CD4-positive, alpha-beta T cell (primary cell): ENCODE measurements around the gene NAV2. TPM values are rescaled to one million over a fixed set of nuclear protein-coding genes. Genes with fewer than 3 reads are reported as not detected.

ENCODE experiments used
- ATAC-seq: fragments of 200-7000 bp; cut with Tn5 transposase; one replicate; pipeline ENCODE4 v1.10.0; 2022; ENCODE audit warnings: mild to moderate bottlenecking; ENCODE audit not compliant: poor library complexity
- CTCF ChIA-PET: fragments of 350-600 bp; sonication (Branson Sonifier 250); formaldehyde crosslinking; loops from one replicate; lab custom pipeline; 2021; ENCODE audit warnings: antibody characterized with exemption, inconsistent platforms; lab: Charles Lee
- POLR2A ChIA-PET: fragments of 350-600 bp; sonication (Branson Sonifier 250); formaldehyde crosslinking; loops from one replicate; lab custom pipeline; 2021; ENCODE audit warnings: antibody characterized with exemption, inconsistent platforms; lab: Charles Lee
- DNase-seq, 14 experiments: peaks; one replicate each; pipeline ENCODE4 v3.0.0-alpha.2; 2013 to 2020; ENCODE audit warnings: mixed read lengths in 2 of 14
- H3K27ac ChIP-seq, 2 donors: one replicate each; pipeline versions ENCODE4 v1.5.1 to v1.7.0; 2013; ENCODE audit warnings: low read length in 2 of 2, low read depth in 1 of 2, mild to moderate bottlenecking in 1 of 2
- H3K27me3 ChIP-seq, 2 experiments: 1 replicate in 1 of 2; 2 replicates in 1 of 2; pipeline versions ENCODE4 v1.6.1 to v1.7.0; 2013; ENCODE audit warnings: low read length in 2 of 2, control low read depth in 1 of 2, mild to moderate bottlenecking in 1 of 2, moderate library complexity in 1 of 2; ENCODE audit not compliant: insufficient read depth in 2 of 2, control insufficient read depth in 1 of 2
- H3K36me3 ChIP-seq: one replicate; pipeline ENCODE4 v1.6.1; 2013; ENCODE audit warnings: low read length, control low read depth; ENCODE audit not compliant: insufficient read depth
- H3K4me1 ChIP-seq: one replicate; pipeline ENCODE4 v1.6.1; 2013; ENCODE audit warnings: low read length, control low read depth; ENCODE audit not compliant: insufficient read depth
- H3K4me3 ChIP-seq: one replicate; pipeline ENCODE4 v1.5.1; 2013; ENCODE audit warnings: mild to moderate bottlenecking, low read length, moderate library complexity
- H3K9me3 ChIP-seq, 2 experiments: 1 replicate in 1 of 2; 2 replicates in 1 of 2; pipeline versions ENCODE4 v1.6.1 to v1.7.0; 2013; ENCODE audit warnings: low read length in 2 of 2, mild to moderate bottlenecking in 2 of 2, control low read depth in 1 of 2, moderate library complexity in 1 of 2; ENCODE audit not compliant: control insufficient read depth in 1 of 2, insufficient read depth in 1 of 2
- H3K27ac Mint-ChIP-seq: one replicate; pipeline ENCODE4 v1.8.0; 2020; ENCODE audit warnings: mixed read lengths
- H3K27me3 Mint-ChIP-seq: one replicate; pipeline ENCODE4 v1.8.0; 2021; ENCODE audit warnings: mixed read lengths
- H3K36me3 Mint-ChIP-seq: one replicate; pipeline ENCODE4 v1.8.0; 2021; ENCODE audit warnings: low read depth, mixed read lengths
- H3K4me1 Mint-ChIP-seq: one replicate; pipeline ENCODE4 v1.8.0; 2021; ENCODE audit warnings: low read depth, mixed read lengths
- H3K4me3 Mint-ChIP-seq: one replicate; pipeline ENCODE4 v1.8.0; 2020; ENCODE audit warnings: mild to moderate bottlenecking, mixed read lengths
- H3K9me3 Mint-ChIP-seq: one replicate; pipeline ENCODE4 v1.8.0; 2020; ENCODE audit warnings: mixed read lengths
- CTCF ChIP-seq: fragments of 200-600 bp; IDR thresholded peaks from one replicate; pipeline ENCODE4 v1.8.0; 2022; ENCODE audit warnings: antibody characterized with exemption, mild to moderate bottlenecking
- intact Hi-C, 2 experiments: fragments of 100-400 bp; cut with DNase I in 1 of 2; cut with micrococcal nuclease in 1 of 2; formaldehyde crosslinking; loops; one replicate each; pipeline versions ENCODE4 v1.15.1 to v1.9.0; 2023 to 2025; cut with DNase I, micrococcal nuclease
- total RNA-seq, 174 experiments: library from RNA in 2 of 174; stranded (reverse) in 2 of 174; gene quantifications; one replicate each; pipeline ENCODE4 v1.2.3 and lab custom pipeline; 2021 to 2026

Gene NAV2
- total RNA-seq, 2 experiments from 2014 or later: 0.55 to 0.64 TPM

GRCh38 chr11:20137637-20138036 is 425.0 kb downstream of the NAV2 start:
- H3K4me3 Mint-ChIP-seq: no peak overlapping the region
- CTCF ChIA-PET: no interaction called here
- Histone ChIP-seq H3K4me3 (no peak overlapping the region), H3K27ac (no peak overlapping the region), H3K9me3 (no peaks in the 10 kb centered on the region), H3K36me3 (no peaks in the 10 kb centered on the region), H3K27me3 (peaks cover 18 to 23% of the 10 kb centered on the region in 2 experiments), H3K4me1 (peaks cover under 1% of the 10 kb centered on the region)
- peaks cover under 1% of the 10 kb centered on the region for H3K4me1 Mint-ChIP-seq
- ATAC-seq (no peak), DNase-seq (no peak)
- H3K27me3 Mint-ChIP-seq: peaks cover 73% of the 10 kb centered on the region
- no peaks in the 10 kb centered on the region for H3K36me3 Mint-ChIP-seq
- POLR2A ChIA-PET: no interaction called here
- intact Hi-C loops: no loop called here
- TF ChIP-seq CTCF: no peak
- no peaks in the 10 kb centered on the region for H3K9me3 Mint-ChIP-seq
- H3K27ac Mint-ChIP-seq: no peak overlapping the region

GRCh38 chr11:20138707-20139106 is 426.1 kb downstream of the NAV2 start:
- H3K27ac Mint-ChIP-seq: no peak overlapping the region
- H3K9me3 Mint-ChIP-seq: no peaks in the 10 kb centered on the region
- intact Hi-C loops: no loop called here
- no peak for DNase-seq
- peaks cover 71% of the 10 kb centered on the region for H3K27me3 Mint-ChIP-seq
- no peak for TF ChIP-seq CTCF
- H3K4me1 Mint-ChIP-seq: no peaks in the 10 kb centered on the region
- H3K27ac ChIP-seq: no peak overlapping the region
- CTCF ChIA-PET: no interaction called here
- H3K36me3 ChIP-seq: no peaks in the 10 kb centered on the region
- no peaks in the 10 kb centered on the region for H3K9me3 ChIP-seq
- H3K4me3 Mint-ChIP-seq: no peak overlapping the region
- peaks cover 12 to 22% of the 10 kb centered on the region in 2 experiments for H3K27me3 ChIP-seq
- H3K36me3 Mint-ChIP-seq: no peaks in the 10 kb centered on the region
- H3K4me1 ChIP-seq: no peaks in the 10 kb centered on the region
- no peak for ATAC-seq
- no peak overlapping the region for H3K4me3 ChIP-seq
- POLR2A ChIA-PET: no interaction called here

- ChIA-PET CTCF (interaction anchor here (1.6 kb wide), 1 partner anchor 22 kb away, joined by 7 read pairs; no protein-coding TSS in a partner anchor), POLR2A (no interaction called here)
- peaks cover 30% of the 10 kb centered on the region for H3K4me1 ChIP-seq
- no peak for TF ChIP-seq CTCF
- peaks cover 0 to 25% of the 10 kb centered on the region in 2 experiments for H3K9me3 ChIP-seq
- no peaks in the 10 kb centered on the region for H3K36me3 ChIP-seq
- Mint-ChIP-seq H3K27ac (no peak overlapping the region), H3K4me3 (no peak overlapping the region), H3K4me1 (peaks cover 32% of the 10 kb centered on the region), H3K27me3 (peaks cover 47% of the 10 kb centered on the region), H3K36me3 (no peaks in the 10 kb centered on the region), H3K9me3 (no peaks in the 10 kb centered on the region)
- no peak for DNase-seq
- intact Hi-C loops: no loop called here
- no peak overlapping the region for H3K4me3 ChIP-seq
- H3K27me3 ChIP-seq: peaks cover 32 to 34% of the 10 kb centered on the region in 2 experiments
- ATAC-seq: no peak
- no peak overlapping the region for H3K27ac ChIP-seq
Observed at GRCh38 chr11:20154381-20154780, 441.7 kb downstream of the NAV2 start.
